ENCODE results near the gene AHSP.

AHSP gene

DNA sequence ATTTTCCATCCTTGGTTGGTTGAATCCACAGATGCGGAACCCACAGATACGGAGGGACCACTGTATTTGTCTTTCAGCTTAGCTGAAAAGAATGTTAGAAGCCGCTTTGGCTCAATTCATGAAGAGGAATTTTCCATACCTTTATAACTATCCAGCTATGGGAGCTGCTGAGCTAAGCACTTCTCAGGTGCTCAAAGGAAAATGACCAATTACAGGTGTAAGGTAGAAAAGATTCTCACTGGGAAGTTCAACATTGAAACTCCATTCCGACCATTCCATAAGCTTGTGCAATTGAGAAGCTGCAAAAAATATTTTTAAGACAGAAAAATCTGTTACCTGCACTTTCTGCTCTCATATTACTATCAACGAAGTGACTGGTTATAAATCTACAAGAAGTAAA lies 2.7 kb downstream of the AHSP start:
- H3K4me3 ChIP-seq (replicated peaks; ENCODE audit: low read depth, low read length): no peak overlapping the region
- TF ChIP-seq, protein P1, sequence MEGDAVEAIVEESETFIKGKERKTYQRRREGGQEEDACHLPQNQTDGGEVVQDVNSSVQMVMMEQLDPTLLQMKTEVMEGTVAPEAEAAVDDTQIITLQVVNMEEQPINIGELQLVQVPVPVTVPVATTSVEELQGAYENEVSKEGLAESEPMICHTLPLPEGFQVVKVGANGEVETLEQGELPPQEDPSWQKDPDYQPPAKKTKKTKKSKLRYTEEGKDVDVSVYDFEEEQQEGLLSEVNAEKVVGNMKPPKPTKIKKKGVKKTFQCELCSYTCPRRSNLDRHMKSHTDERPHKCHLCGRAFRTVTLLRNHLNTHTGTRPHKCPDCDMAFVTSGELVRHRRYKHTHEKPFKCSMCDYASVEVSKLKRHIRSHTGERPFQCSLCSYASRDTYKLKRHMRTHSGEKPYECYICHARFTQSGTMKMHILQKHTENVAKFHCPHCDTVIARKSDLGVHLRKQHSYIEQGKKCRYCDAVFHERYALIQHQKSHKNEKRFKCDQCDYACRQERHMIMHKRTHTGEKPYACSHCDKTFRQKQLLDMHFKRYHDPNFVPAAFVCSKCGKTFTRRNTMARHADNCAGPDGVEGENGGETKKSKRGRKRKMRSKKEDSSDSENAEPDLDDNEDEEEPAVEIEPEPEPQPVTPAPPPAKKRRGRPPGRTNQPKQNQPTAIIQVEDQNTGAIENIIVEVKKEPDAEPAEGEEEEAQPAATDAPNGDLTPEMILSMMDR (IDR thresholded peaks at IDR 0.05; ENCODE audit: low read length, missing control alignments): no peak
- DNase-seq (ENCODE audit: low read depth): no peak

DNA sequence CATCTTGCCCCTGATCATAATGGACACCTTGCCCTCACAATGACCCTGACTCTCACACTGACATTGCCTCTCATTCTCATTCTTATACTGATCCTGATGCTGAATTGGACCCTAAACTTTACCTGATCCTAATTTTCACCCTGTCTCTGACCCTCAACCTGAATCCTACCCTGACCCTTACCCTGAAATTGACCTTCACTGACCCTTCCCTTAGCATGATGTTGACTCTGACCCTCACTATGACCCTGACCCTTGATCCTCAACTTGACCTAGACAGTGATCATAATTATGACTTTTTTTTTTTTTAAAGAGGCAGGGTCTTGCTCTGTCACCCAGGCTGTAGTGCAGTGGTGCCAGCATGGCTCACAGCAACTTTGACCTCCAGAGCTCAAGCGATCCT lies 3.4 kb downstream of the AHSP start:
- TF ChIP-seq, protein P1 (IDR thresholded peaks at IDR 0.05; ENCODE audit: low read length, missing control alignments): no peak
- DNase-seq (ENCODE audit: low read depth): no peak
- H3K4me3 ChIP-seq (replicated peaks; ENCODE audit: low read depth, low read length): no peak overlapping the region

DNA sequence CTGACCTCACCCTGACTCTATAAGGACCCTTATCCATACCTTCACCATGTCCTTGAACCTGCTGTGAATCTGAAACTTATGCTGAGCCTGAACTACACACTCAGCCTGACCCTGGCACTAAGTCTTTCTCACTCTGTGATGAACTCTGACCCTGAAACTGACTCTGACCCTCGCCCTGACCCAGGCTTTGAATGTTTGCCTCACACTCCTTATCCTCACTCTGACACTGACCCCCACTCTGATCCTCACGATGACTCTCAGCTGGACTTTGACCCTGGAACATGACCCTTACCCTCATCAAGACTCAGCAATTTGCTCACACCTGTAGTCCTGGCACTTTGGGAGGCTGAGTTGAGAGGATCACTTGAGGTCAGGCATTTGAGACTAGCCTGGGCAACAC lies 4.4 kb downstream of the AHSP start:
- TF ChIP-seq, protein P1 (IDR thresholded peaks at IDR 0.05; ENCODE audit: low read length, missing control alignments): no peak
- no peak overlapping the region for H3K4me3 ChIP-seq (replicated peaks; ENCODE audit: low read depth, low read length)
- no peak for DNase-seq (ENCODE audit: low read depth)

DNA sequence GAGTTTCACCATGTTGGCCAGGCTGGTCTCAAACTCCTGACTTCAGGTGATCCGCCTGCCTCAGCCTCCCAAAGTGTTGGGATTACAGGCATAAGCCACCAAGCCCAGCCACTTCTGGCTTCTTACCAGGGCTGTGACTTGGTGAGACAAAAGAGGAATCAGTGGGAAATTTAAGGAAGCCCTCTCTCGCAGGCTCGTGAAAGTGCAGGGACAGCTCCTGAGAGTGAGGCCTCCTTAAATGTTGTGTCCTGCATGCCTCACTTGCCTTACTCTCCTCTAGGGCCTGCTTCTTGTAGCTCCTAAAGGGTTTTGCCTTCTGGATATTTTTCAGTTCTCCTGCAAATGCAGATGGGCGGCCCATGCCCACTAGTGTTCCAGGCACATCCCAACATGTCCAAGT lies 5.2 kb downstream of the AHSP start:
- TF ChIP-seq, protein P1 (IDR thresholded peaks at IDR 0.05; ENCODE audit: low read length, missing control alignments): no peak
- H3K4me3 ChIP-seq (replicated peaks; ENCODE audit: low read depth, low read length): no peak overlapping the region
- no peak for DNase-seq (ENCODE audit: low read depth)

DNA sequence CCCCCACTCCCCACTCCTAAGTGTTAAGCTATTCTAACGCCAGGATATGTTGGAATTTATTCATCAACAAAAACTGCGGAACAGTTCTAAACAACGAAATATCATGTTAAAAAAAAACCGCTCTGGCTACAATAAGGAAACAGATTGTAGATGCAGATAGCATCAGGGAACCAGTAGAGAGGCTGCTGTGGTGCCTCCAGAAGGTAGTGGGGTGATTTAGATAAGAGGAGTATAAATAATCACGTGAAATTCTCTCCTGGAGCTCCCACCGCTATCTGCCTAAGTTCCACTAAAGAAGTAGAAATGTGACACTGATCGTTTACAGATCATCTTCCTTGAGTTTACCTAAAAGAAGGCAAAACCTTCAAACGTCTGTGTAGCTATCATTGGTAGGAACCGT lies 8.0 kb downstream of the AHSP start:
- H3K4me3 ChIP-seq (replicated peaks; ENCODE audit: low read depth, low read length): no peak overlapping the region
- TF ChIP-seq, protein P1 (IDR thresholded peaks at IDR 0.05; ENCODE audit: low read length, missing control alignments): no peak
- no peak for DNase-seq (ENCODE audit: low read depth)

DNA sequence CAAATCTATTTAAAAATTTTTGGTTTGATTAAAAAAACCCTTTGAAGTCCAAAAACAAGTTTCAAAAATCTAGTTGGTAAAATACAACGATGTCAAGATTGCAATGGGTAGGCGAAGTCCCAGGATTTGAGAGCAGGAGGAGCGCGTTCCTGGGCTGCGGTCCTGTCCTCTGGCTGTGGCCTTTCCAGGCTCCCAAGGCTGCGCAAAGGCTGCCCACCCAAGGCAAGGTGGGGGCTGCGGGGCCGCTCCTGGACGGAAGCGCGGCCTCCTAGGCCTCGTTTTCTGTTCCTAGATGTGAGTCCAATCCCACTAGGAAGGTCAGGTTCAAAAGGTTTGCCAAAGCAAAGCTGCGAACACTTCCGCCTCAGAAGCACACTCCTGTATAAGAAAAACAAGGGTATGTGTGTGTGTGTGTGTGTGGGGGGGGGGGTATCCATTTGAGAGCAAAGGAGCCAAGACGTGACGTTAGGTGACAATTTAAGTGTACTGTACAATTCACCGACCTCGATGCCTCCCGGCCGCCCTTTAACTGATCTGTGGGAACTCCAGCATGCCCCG lies 9.2 kb downstream of the AHSP start:
- H3K4me3 ChIP-seq (replicated peaks; ENCODE audit: low read depth, low read length): no peak overlapping the region
- TF ChIP-seq, protein P1 (IDR thresholded peaks at IDR 0.05; ENCODE audit: low read length, missing control alignments): no peak
- no peak for DNase-seq (ENCODE audit: low read depth)
